H9 (cell line): ENCODE data around the gene ADGRD1. TPM values are rescaled to one million over a fixed set of nuclear protein-coding genes. Genes with fewer than 3 reads are reported as not detected.

ENCODE experiments used
- DNase-seq: peaks from one replicate; pipeline ENCODE4 v3.0.0-alpha.2; 2017
- H2AFZ ChIP-seq: one replicate; pipeline ENCODE4 v1.6.1; 2013; ENCODE audit warnings: mild to moderate bottlenecking, low read length, control low read depth, moderate library complexity
- H2AK5ac ChIP-seq: 2 replicates; pipeline ENCODE4 v1.6.1; 2013; ENCODE audit warnings: low read length, control low read depth, mixed read lengths; ENCODE audit not compliant: insufficient read length
- H2BK120ac ChIP-seq: one replicate; pipeline ENCODE4 v1.6.1; 2013; ENCODE audit warnings: low read depth, mild to moderate bottlenecking, low read length, control low read depth, inconsistent platforms; ENCODE audit not compliant: poor library complexity, severe bottlenecking
- H2BK12ac ChIP-seq: 2 replicates; pipeline ENCODE4 v1.6.1; 2013; ENCODE audit warnings: low read length, control low read depth, mixed read lengths, low read depth; ENCODE audit not compliant: insufficient read length
- H2BK15ac ChIP-seq: 2 replicates; pipeline ENCODE4 v1.6.1; 2013; ENCODE audit warnings: low read depth, low read length, control low read depth
- H2BK20ac ChIP-seq: one replicate; pipeline ENCODE4 v1.6.1; 2013; ENCODE audit warnings: low read depth, mild to moderate bottlenecking, low read length, control low read depth, inconsistent platforms; ENCODE audit not compliant: poor library complexity, severe bottlenecking
- H2BK5ac ChIP-seq: 2 replicates; pipeline ENCODE4 v1.6.1; 2013; ENCODE audit warnings: low read length, control low read depth, mixed read lengths; ENCODE audit not compliant: insufficient read length
- H3K14ac ChIP-seq: 2 replicates; pipeline ENCODE4 v1.6.1; 2013; ENCODE audit warnings: low read length, control low read depth; ENCODE audit not compliant: insufficient read depth
- H3K18ac ChIP-seq: 2 replicates; pipeline ENCODE4 v1.6.1; 2013; ENCODE audit warnings: low read depth, mild to moderate bottlenecking, mixed read lengths, low read length, control low read depth; ENCODE audit not compliant: insufficient read length
- H3K23ac ChIP-seq: 2 replicates; pipeline ENCODE4 v1.6.1; 2013; ENCODE audit warnings: low read length, control low read depth, mixed read lengths, low read depth; ENCODE audit not compliant: insufficient read length
- H3K23me2 ChIP-seq: 2 replicates; pipeline ENCODE4 v1.6.1; 2013; ENCODE audit warnings: low read depth, mild to moderate bottlenecking, mixed read lengths, low read length, control low read depth; ENCODE audit not compliant: insufficient read length, poor library complexity, severe bottlenecking
- H3K27ac ChIP-seq: 2 replicates; pipeline ENCODE4 v1.5.1; 2013; ENCODE audit warnings: low read length, control low read depth, mixed read lengths, low read depth; ENCODE audit not compliant: insufficient read length
- H3K27me3 ChIP-seq: 2 replicates; pipeline ENCODE4 v1.6.1; 2013; ENCODE audit warnings: low read length, control low read depth, inconsistent platforms; ENCODE audit not compliant: insufficient read depth
- H3K4ac ChIP-seq: 2 replicates; pipeline ENCODE4 v1.6.1; 2013; ENCODE audit warnings: low read depth, mild to moderate bottlenecking, control low read depth, inconsistent platforms, low read length, moderate library complexity
- H3K4me1 ChIP-seq: 2 replicates; pipeline ENCODE4 v1.6.1; 2013; ENCODE audit warnings: low read length, control low read depth, inconsistent platforms; ENCODE audit not compliant: insufficient read depth
- H3K4me2 ChIP-seq: 2 replicates; pipeline ENCODE4 v1.6.1; 2013; ENCODE audit warnings: low read length, control low read depth, mixed read lengths; ENCODE audit not compliant: insufficient read length, insufficient read depth
- H3K56ac ChIP-seq: 2 replicates; pipeline ENCODE4 v1.6.1; 2013; ENCODE audit warnings: low read depth, mild to moderate bottlenecking, mixed read lengths, low read length, control low read depth; ENCODE audit not compliant: insufficient read length
- H3K79me1 ChIP-seq: 2 replicates; pipeline ENCODE4 v1.6.1; 2013; ENCODE audit warnings: low read depth, mild to moderate bottlenecking, moderate library complexity, low read length, control low read depth, inconsistent platforms; ENCODE audit not compliant: insufficient read depth, poor library complexity, severe bottlenecking
- H3K79me2 ChIP-seq: 2 replicates; pipeline ENCODE4 v1.6.1; 2013; ENCODE audit warnings: low read length, control low read depth, inconsistent platforms; ENCODE audit not compliant: insufficient read depth
- H3K9ac ChIP-seq: 2 replicates; pipeline ENCODE4 v1.6.1; 2013; ENCODE audit warnings: low read length, control low read depth, mixed read lengths; ENCODE audit not compliant: insufficient read length; ENCODE audit errors: extremely low read depth
- H3K9me3 ChIP-seq: one replicate; pipeline ENCODE4 v1.6.1; 2013; ENCODE audit warnings: low read depth, low read length, inconsistent platforms; ENCODE audit not compliant: control insufficient read depth
- H3T11ph ChIP-seq: one replicate; pipeline ENCODE4 v1.6.1; 2013; ENCODE audit warnings: mild to moderate bottlenecking, low read length, control low read depth, inconsistent platforms
- H4K20me1 ChIP-seq: one replicate; pipeline ENCODE4 v1.6.1; 2013; ENCODE audit not compliant: control insufficient read depth, insufficient read length, insufficient read depth
- H4K5ac ChIP-seq: 2 replicates; pipeline ENCODE4 v1.6.1; 2013; ENCODE audit warnings: low read depth, mild to moderate bottlenecking, mixed read lengths, low read length, control low read depth; ENCODE audit not compliant: insufficient read length
- H4K8ac ChIP-seq: replicated peaks from 2 replicates; pipeline ENCODE4 v1.6.1; 2013; ENCODE audit warnings: low read length, control low read depth, mixed read lengths, low read depth; ENCODE audit not compliant: insufficient read length
- H4K91ac ChIP-seq: 2 replicates; pipeline ENCODE4 v1.6.1; 2013; ENCODE audit warnings: low read depth, mild to moderate bottlenecking, moderate library complexity, mixed read lengths, low read length, control low read depth; ENCODE audit not compliant: insufficient read length
- H3K27ac Mint-ChIP-seq, 3 experiments: 2 replicates in 2 of 3; 3 replicates in 1 of 3; pipeline ENCODE4 v1.8.0; 2020 to 2021; ENCODE audit warnings: mixed read lengths in 3 of 3, mild to moderate bottlenecking in 1 of 3, moderate library complexity in 1 of 3
- H3K27me3 Mint-ChIP-seq: 2 replicates; pipeline ENCODE4 v1.8.0; 2021; ENCODE audit warnings: low read depth, mild to moderate bottlenecking, moderate library complexity, mixed read lengths
- H3K36me3 Mint-ChIP-seq, 3 experiments: 2 replicates in 2 of 3; 3 replicates in 1 of 3; pipeline ENCODE4 v1.8.0; 2020 to 2021; ENCODE audit warnings: low read depth in 3 of 3, mixed read lengths in 3 of 3; ENCODE audit not compliant: insufficient read depth in 1 of 3
- H3K4me1 Mint-ChIP-seq, 2 experiments: 2 replicates each; pipeline ENCODE4 v1.8.0; 2020; ENCODE audit warnings: mixed read lengths in 2 of 2
- H3K4me3 Mint-ChIP-seq, 2 experiments: 2 replicates in 1 of 2; 3 replicates in 1 of 2; pipeline ENCODE4 v1.8.0; 2020 to 2021; ENCODE audit warnings: mild to moderate bottlenecking in 2 of 2, mixed read lengths in 2 of 2, moderate library complexity in 1 of 2
- H3K9me3 Mint-ChIP-seq, 2 experiments: 2 replicates in 1 of 2; 3 replicates in 1 of 2; pipeline ENCODE4 v1.8.0; 2020; ENCODE audit warnings: mild to moderate bottlenecking in 2 of 2, mixed read lengths in 2 of 2, moderate library complexity in 1 of 2
- CTCF ChIP-seq: fragments of 200-600 bp; sonication (generic); conservative IDR thresholded peaks from 3 replicates; pipeline ENCODE4 v1.8.0; 2021; ENCODE audit warnings: antibody characterized with exemption, mild to moderate bottlenecking
- whole genome bisulfite sequencing: extraction: QIAGEN DNeasy Blood & Tissue Kit; methylation state at CpG from one replicate; pipeline ENCODE4 v1.1.7; 2013; ENCODE audit warnings: missing lambda C conversion rate, low lambda C conversion rate, mixed read lengths; ENCODE audit not compliant: insufficient read length; ENCODE audit errors: extremely low coverage; 5-methylcytosine and 5-hydroxymethylcytosine counted together
- total RNA-seq: library from RNA; stranded (reverse); gene quantifications from 2 replicates; pipeline ENCODE4 v1.2.1, GENCODE V29; 2021

Gene ADGRD1
- total RNA-seq, 1 experiment from 2014 or later = 0.52 TPM

DNA sequence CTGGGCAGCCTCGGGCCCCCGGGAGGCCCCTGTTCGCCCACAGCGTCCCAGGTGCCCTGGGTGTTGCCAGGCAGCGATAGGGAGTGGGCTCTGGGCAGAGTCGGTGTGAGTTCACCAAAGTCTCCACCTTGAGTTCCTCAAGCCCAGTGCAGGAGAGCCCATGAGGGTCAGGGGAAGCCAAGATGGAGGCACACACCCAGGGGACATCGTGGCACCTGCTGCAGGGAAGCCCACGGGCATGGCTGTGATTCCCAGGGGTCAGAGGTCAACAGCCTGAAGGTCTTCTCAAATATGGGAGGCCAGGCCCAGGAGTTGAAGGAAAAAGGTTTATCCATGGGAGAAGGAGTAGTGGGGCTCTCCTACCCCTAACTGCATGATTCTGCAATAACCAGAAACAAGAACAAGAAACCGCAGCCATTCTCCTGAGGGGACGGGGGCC lies 148.8 kb downstream of the ADGRD1 start:
- Histone ChIP-seq H2BK15ac (no peak overlapping the region), H3K9me3 (no peaks in the 10 kb centered on the region), H2AFZ (no peak overlapping the region), H3T11ph (no peak overlapping the region), H4K91ac (no peak overlapping the region), H3K27me3 (no peaks in the 10 kb centered on the region), H3K23me2 (no peaks in the 10 kb centered on the region), H3K4ac (no peak overlapping the region), H3K9ac (no peak overlapping the region), H3K79me2 (no peaks in the 10 kb centered on the region), H4K8ac (no peak overlapping the region), H3K27ac (no peak overlapping the region), H2BK120ac (no peak overlapping the region), H4K20me1 (no peaks in the 10 kb centered on the region), H3K4me2 (no peak overlapping the region), H2BK20ac (no peak overlapping the region), H3K4me1 (no peaks in the 10 kb centered on the region), H3K14ac (no peak overlapping the region), H3K23ac (no peak overlapping the region), H3K79me1 (no peaks in the 10 kb centered on the region), H4K5ac (no peak overlapping the region), H3K56ac (no peak overlapping the region), H2BK12ac (no peak overlapping the region), H3K18ac (no peak overlapping the region), H2BK5ac (no peak overlapping the region), H2AK5ac (no peak overlapping the region)
- no peak overlapping the region for H3K4me3 Mint-ChIP-seq
- no CpG with 5 or more reads among the region's 10 CpGs for WGBS
- no peaks in the 10 kb centered on the region for H3K9me3 Mint-ChIP-seq
- no peak for TF ChIP-seq CTCF
- H3K27me3 Mint-ChIP-seq = peaks cover 17% of the 10 kb centered on the region
- H3K4me1 Mint-ChIP-seq = peaks cover 0 to 2% of the 10 kb centered on the region in 2 experiments; a peak in 2 of 4 replicates
- DNase-seq = peak; percentile 23
- H3K36me3 Mint-ChIP-seq = no peaks in the 10 kb centered on the region
- H3K27ac Mint-ChIP-seq = no peak overlapping the region
